Tibial artery (tissue), 4 donors: ENCODE results near the gene PDSS1.

ENCODE experiments used
- DNase-seq, 2 donors: peaks; one replicate each; pipeline ENCODE4 v3.0.0-alpha.2; 2019
- H3K27ac ChIP-seq, 2 donors: fragments of 200-600 bp; sonication (generic) in 1 of 2; 1 replicate in 1 of 2; 2 replicates in 1 of 2; pipeline ENCODE4 v1.5.1; 2018 to 2019; ENCODE audit warnings: mild to moderate bottlenecking in 1 of 2
- H3K27me3 ChIP-seq, 2 donors: fragments of 200-600 bp; sonication (generic) in 1 of 2; one replicate each; pipeline versions ENCODE4 v1.5.1 to v1.6.0; 2016 to 2019
- H3K36me3 ChIP-seq, 3 donors: fragments of 200-600 bp; sonication (generic) in 2 of 3; one replicate each; pipeline ENCODE4 v1.5.1; 2016 to 2019; ENCODE audit warnings: mild to moderate bottlenecking in 2 of 3
- H3K4me1 ChIP-seq, 4 donors: fragments of 200-600 bp; sonication (generic) in 2 of 4; 1 replicate in 3 of 4; 2 replicates in 1 of 4; pipeline ENCODE4 v1.5.1; 2016 to 2019
- H3K4me3 ChIP-seq, 2 donors: fragments of 200-600 bp; sonication (generic) in 1 of 2; 1 replicate in 1 of 2; 2 replicates in 1 of 2; pipeline ENCODE4 v1.5.1; 2018 to 2019; ENCODE audit warnings: mild to moderate bottlenecking in 2 of 2
- H3K9me3 ChIP-seq, 3 donors: fragments of 200-600 bp; sonication (generic) in 1 of 3; one replicate each; pipeline ENCODE4 v1.5.1; 2016 to 2019
- CTCF ChIP-seq, 2 experiments: fragments of 200-600 bp in 1 of 2; fragments of 450-650 bp in 1 of 2; IDR thresholded peaks; one replicate each; pipeline ENCODE4 v1.5.1; 2017 to 2019; ENCODE audit warnings: antibody characterized with exemption in 2 of 2, mild to moderate bottlenecking in 1 of 2, moderate library complexity in 1 of 2
- intact Hi-C: fragments of 100-400 bp; cut with DNase I; formaldehyde crosslinking; loops from one replicate; pipeline ENCODE4 v1.15.0; 2023; ENCODE audit warnings: low total_unique reads

Gene PDSS1

GRCh38 chr10:26759008-26759407 is 61.5 kb downstream of the PDSS1 start:
- Histone ChIP-seq H3K4me1 (no peaks in the 10 kb centered on the region), H3K36me3 (peaks cover 6 to 8% (median 7%) of the 10 kb centered on the region in 3 donors), H3K4me3 (no peak overlapping the region), H3K27me3 (no peaks in the 10 kb centered on the region), H3K27ac (no peak overlapping the region), H3K9me3 (no peaks in the 10 kb centered on the region)
- intact Hi-C loops, result no loop called here
- TF ChIP-seq CTCF (IDR thresholded peaks at IDR 0.05), result no peak
- DNase-seq, result no peak

GRCh38 chr10:26765549-26765948 is 68.0 kb downstream of the PDSS1 start:
- peaks cover 8 to 21% (median 18%) of the 10 kb centered on the region in 3 donors for H3K36me3 ChIP-seq
- no peaks in the 10 kb centered on the region for H3K27me3 ChIP-seq
- no peak for DNase-seq
- no peak overlapping the region for H3K27ac ChIP-seq
- H3K4me3 ChIP-seq, result no peak overlapping the region
- H3K9me3 ChIP-seq, result no peaks in the 10 kb centered on the region
- intact Hi-C loops, result no loop called here
- H3K4me1 ChIP-seq, result no peaks in the 10 kb centered on the region
- TF ChIP-seq CTCF (IDR thresholded peaks at IDR 0.05), result no peak

GRCh38 chr10:26770069-26770468 is 72.6 kb downstream of the PDSS1 start:
- Histone ChIP-seq H3K4me3 (no peak overlapping the region), H3K9me3 (no peaks in the 10 kb centered on the region), H3K36me3 (peaks cover 8 to 13% (median 10%) of the 10 kb centered on the region in 3 donors), H3K27me3 (no peaks in the 10 kb centered on the region), H3K27ac (no peak overlapping the region), H3K4me1 (no peaks in the 10 kb centered on the region)
- no peak for DNase-seq
- intact Hi-C loops, result no loop called here
- no peak for TF ChIP-seq CTCF (IDR thresholded peaks at IDR 0.05)

GRCh38 chr10:26773633-26774032 is 76.1 kb downstream of the PDSS1 start:
- TF ChIP-seq CTCF (IDR thresholded peaks at IDR 0.05), result no peak
- no peak for DNase-seq
- H3K4me1 ChIP-seq, result peaks cover 0 to 3% (median 0%) of the 10 kb centered on the region in 4 donors
- H3K27me3 ChIP-seq, result no peaks in the 10 kb centered on the region
- H3K4me3 ChIP-seq, result no peak overlapping the region
- no peaks in the 10 kb centered on the region for H3K9me3 ChIP-seq
- peaks cover 0 to 6% (median 0%) of the 10 kb centered on the region in 3 donors for H3K36me3 ChIP-seq
- no peak overlapping the region for H3K27ac ChIP-seq
- intact Hi-C loops, result no loop called here

GRCh38 chr10:26776258-26776657 is 78.8 kb downstream of the PDSS1 start:
- intact Hi-C loops, result no loop called here
- Histone ChIP-seq H3K4me1 (peaks cover 0 to 16% (median 5%) of the 10 kb centered on the region in 4 donors), H3K27ac (no peak overlapping the region)

More at GRCh38 chr10:26776258-26776657, 78.8 kb downstream of the PDSS1 start:
- no peaks in the 10 kb centered on the region for H3K9me3 ChIP-seq
- no peak for TF ChIP-seq CTCF (IDR thresholded peaks at IDR 0.05)
- no peaks in the 10 kb centered on the region for H3K36me3 ChIP-seq
- H3K27me3 ChIP-seq, result no peaks in the 10 kb centered on the region
- H3K4me3 ChIP-seq, result no peak overlapping the region
- no peak for DNase-seq
